ENCODE results near the gene CDR2L. TPM values are rescaled to one million over a fixed set of nuclear protein-coding genes. Genes with fewer than 3 reads are reported as not detected.

CDR2L gene
- total and polyA plus RNA-seq, 3 experiments from 2014 or later, result 0.06 to 1.7 (median 1.5) TPM

DNA sequence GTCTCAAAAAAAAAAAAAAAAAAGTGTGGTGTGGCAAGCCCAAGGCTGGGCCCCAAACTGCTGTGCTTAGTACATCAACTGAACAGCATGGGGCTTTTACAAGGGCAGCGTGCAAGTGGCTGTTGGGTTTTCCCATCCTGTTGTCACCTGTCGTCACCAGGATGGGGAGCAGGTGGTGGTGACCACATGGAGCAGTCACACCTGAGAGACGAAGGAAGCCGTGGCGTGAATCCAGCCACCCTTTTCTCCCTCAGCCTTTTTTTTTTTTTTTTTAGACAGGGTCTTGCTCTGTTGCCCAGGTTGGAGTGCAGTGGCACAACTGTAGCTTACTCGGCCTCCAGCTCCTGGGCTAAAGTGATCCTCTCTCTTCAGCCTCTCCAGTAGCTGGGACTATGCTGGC lies 20.9 kb downstream of the CDR2L start:
- Mint-ChIP-seq H3K27me3 (peaks cover 0 to 10% of the 10 kb centered on the region in 2 donors), H3K9me3 (no peaks in the 10 kb centered on the region), H3K27ac (no peak overlapping the region), H3K4me3 (no peak overlapping the region), H3K36me3 (peaks cover 0 to 6% (median 0%) of the 10 kb centered on the region in 3 donors), H3K4me1 (peaks cover 11 to 19% (median 15%) of the 10 kb centered on the region in 3 donors)
- Histone ChIP-seq H3K27ac (ENCODE audit: low read depth, low read length) (no peak overlapping the region), H3K4me1 (ENCODE audit: insufficient read depth, low read length) (peaks cover 10% of the 10 kb centered on the region), H3K27me3 (ENCODE audit: insufficient read depth, low read length, poor library complexity, severe bottlenecking) (no peaks in the 10 kb centered on the region), H3K9me3 (ENCODE audit: low read length) (no peaks in the 10 kb centered on the region), H3K36me3 (ENCODE audit: insufficient read depth, low read length) (no peaks in the 10 kb centered on the region), H3K4me3 (ENCODE audit: low read length) (no peak overlapping the region)
- CTCF ChIA-PET, result interaction anchor here (1.3 to 2.3 kb wide), 2 partner anchors 47 to 218 kb away, joined by 3 to 6 read pairs; no protein-coding TSS in a partner anchor
- POLR2A ChIA-PET, result interaction anchor here (0.7 kb wide), 1 partner anchor 637 kb away, joined by 5 read pairs; no protein-coding TSS in a partner anchor
- DNase-seq, result no peak

DNA sequence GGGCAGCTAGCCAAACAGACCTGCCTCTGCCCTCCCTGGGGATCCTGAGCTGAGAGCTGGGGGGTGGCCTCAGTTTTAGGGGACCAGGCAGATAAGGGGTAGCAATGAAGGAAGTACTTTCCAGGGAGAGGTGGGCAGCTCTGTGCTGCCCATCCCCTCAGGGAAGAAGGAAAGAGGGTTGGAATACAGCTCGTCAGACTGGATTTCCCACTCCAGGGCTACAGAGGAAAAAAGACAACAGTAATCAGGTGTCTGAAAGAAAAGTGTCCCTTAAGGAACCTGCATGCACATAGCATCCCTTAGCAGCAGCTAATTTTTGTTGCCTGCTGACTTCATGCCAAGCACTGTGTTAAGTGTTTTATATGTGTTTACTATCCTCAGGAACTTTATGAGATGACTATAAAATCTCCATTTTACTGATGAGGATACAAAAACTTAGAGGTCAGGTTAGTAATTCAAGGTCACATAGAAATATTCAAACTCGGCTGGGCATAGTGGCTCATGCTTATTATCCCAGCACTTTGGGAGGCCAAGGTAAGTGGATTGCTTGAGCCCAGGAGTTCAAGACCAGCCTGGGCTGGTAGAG lies 21.8 kb downstream of the CDR2L start:
- POLR2A ChIA-PET, result no interaction called here
- no peaks in the 10 kb centered on the region for H3K9me3 ChIP-seq (ENCODE audit: low read length)
- CTCF ChIA-PET, result interaction anchor here (1.3 to 2.3 kb wide), 3 partner anchors 22 to 218 kb away, joined by 3 to 6 read pairs (median 3); partner anchors contain the start of gene CDR2L
- H3K27ac ChIP-seq (ENCODE audit: low read depth, low read length), result no peak overlapping the region
- no peak for DNase-seq
- peaks cover 15% of the 10 kb centered on the region for H3K4me1 ChIP-seq (ENCODE audit: insufficient read depth, low read length)
- no peaks in the 10 kb centered on the region for H3K36me3 ChIP-seq (ENCODE audit: insufficient read depth, low read length)
- Mint-ChIP-seq H3K4me1 (peaks cover 18 to 26% (median 23%) of the 10 kb centered on the region in 3 donors), H3K9me3 (no peaks in the 10 kb centered on the region), H3K36me3 (peaks cover 0 to 8% (median 3%) of the 10 kb centered on the region in 3 donors), H3K4me3 (peak overlapping the region in 1 of 7 donors; percentile 76), H3K27me3 (peaks cover 0 to 10% of the 10 kb centered on the region in 2 donors), H3K27ac (no peak overlapping the region)
- no peak overlapping the region for H3K4me3 ChIP-seq (ENCODE audit: low read length)
- no peaks in the 10 kb centered on the region for H3K27me3 ChIP-seq (ENCODE audit: insufficient read depth, low read length, poor library complexity, severe bottlenecking)

DNA sequence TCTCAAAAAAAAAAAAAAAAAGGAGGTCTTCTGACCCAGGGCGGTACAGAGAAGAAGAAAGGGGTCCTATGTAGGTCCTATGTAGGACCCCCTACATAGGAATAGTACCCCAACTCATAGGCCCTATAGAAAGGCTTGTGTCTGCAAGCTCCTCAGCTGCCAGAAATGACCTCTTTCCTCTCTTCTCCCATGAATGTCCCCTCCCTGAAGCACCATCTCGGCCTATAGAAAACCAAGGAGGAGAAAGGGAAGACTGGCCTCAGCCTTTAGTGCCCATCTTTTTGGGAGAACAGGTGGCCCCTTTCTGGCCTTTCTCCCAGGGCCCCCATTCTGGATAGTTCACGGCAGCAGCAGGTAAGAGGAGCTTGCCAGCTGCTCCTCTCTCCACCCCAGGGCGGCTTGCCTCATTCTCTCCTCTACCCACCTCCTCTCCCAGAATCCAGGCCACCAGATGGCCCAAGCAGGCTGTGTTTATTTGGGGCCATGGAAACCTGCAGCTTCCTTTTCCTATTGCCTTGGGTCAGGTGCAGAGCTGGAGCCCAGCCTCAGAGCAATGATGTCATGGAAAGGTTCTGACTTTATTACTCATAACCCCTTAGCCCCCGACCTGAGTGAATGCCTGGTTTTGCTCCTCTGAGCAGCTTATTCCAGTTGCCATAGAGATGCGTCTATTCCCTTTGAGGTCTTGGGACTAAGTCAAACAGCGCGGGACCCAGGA lies 23.4 kb downstream of the CDR2L start:
- Histone ChIP-seq H3K27me3 (ENCODE audit: insufficient read depth, low read length, poor library complexity, severe bottlenecking) (no peaks in the 10 kb centered on the region), H3K9me3 (ENCODE audit: low read length) (no peaks in the 10 kb centered on the region), H3K4me3 (ENCODE audit: low read length) (no peak overlapping the region), H3K36me3 (ENCODE audit: insufficient read depth, low read length) (no peaks in the 10 kb centered on the region), H3K27ac (ENCODE audit: low read depth, low read length) (no peak overlapping the region), H3K4me1 (ENCODE audit: insufficient read depth, low read length) (peaks cover 15% of the 10 kb centered on the region)
- Mint-ChIP-seq H3K36me3 (peaks cover 0 to 16% (median 7%) of the 10 kb centered on the region in 3 donors), H3K27ac (peak overlapping the region in 4 of 8 donors; percentile 46 to 96 (median 71)), H3K9me3 (no peaks in the 10 kb centered on the region), H3K4me3 (peak overlapping the region; percentile 32 to 99 (median 55)), H3K27me3 (peaks cover 0 to 7% of the 10 kb centered on the region in 2 donors), H3K4me1 (peaks cover 26 to 36% (median 35%) of the 10 kb centered on the region in 3 donors)
- CTCF ChIA-PET, result interaction anchor here (0.7 to 4.0 kb wide), 9 partner anchors 8 to 173 kb away, joined by 3 to 48 read pairs (median 9); partner anchors contain the start of gene CDR2L
- POLR2A ChIA-PET, result interaction anchor here (0.7 to 2.0 kb wide), 4 partner anchors 12 to 41 kb away, joined by 3 to 6 read pairs (median 4); partner anchors contain the start of genes CDR2L and KCTD2
- DNase-seq, result no peak

DNA sequence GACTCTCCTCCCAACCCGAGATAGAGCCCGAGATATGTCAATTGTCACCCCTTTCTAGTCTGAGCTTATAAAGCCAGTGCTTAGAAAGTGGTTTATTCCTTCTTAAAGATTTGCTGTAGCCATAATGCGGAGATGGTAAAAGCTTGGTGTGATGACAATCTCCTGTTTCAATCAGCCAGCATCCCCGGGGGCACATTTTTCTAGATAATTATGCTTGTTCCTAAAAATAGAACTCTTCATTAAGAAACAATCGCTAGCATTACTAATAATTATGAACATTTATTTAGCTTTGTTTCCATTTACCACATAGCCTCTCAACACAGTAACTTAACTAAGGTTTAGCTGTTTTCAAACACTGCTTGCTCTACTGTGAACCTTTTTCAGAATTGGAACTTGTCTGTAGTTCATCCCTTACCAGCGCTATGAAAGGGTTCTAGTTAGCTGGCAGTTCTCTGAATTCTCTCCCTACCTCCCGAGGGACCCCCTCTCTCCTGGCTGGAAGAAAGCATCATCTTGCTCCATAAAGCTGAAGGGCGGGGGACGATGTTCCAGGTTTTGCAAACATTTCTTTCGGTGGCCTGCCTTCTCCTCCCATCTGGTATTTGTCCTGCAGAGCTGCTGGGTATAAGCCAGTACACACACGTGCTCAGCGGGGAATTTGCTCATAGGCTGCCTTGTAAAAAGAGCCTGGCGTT lies 24.1 kb downstream of the CDR2L start:
- Mint-ChIP-seq H3K27me3 (peaks cover 0 to 2% of the 10 kb centered on the region in 2 donors), H3K4me3 (peak overlapping the region; percentile 69 to 99 (median 95)), H3K27ac (peak overlapping the region in 5 of 8 donors; percentile 47 to 96 (median 94)), H3K4me1 (peaks cover 28 to 40% (median 35%) of the 10 kb centered on the region in 3 donors), H3K9me3 (no peaks in the 10 kb centered on the region), H3K36me3 (peaks cover 0 to 20% (median 9%) of the 10 kb centered on the region in 3 donors)
- H3K36me3 ChIP-seq (ENCODE audit: insufficient read depth, low read length), result peaks cover under 1% of the 10 kb centered on the region
- ChIA-PET CTCF (interaction anchor here (0.9 to 4.0 kb wide), 20 partner anchors 11 to 172 kb away, joined by 3 to 48 read pairs (median 6); partner anchors contain the start of genes CDR2L and HID1), POLR2A (interaction anchor here (1.0 to 2.2 kb wide), 6 partner anchors 13 to 259 kb away, joined by 3 to 13 read pairs (median 5); partner anchors contain the start of genes CDR2L, HID1 and MIF4GD)
- H3K27ac ChIP-seq (ENCODE audit: low read depth, low read length), result no peak overlapping the region
- peaks cover 15% of the 10 kb centered on the region for H3K4me1 ChIP-seq (ENCODE audit: insufficient read depth, low read length)
- H3K27me3 ChIP-seq (ENCODE audit: insufficient read depth, low read length, poor library complexity, severe bottlenecking), result no peaks in the 10 kb centered on the region
- H3K4me3 ChIP-seq (ENCODE audit: low read length), result peak overlapping the region; percentile 90
- DNase-seq, result no peak
- H3K9me3 ChIP-seq (ENCODE audit: low read length), result no peaks in the 10 kb centered on the region

DNA sequence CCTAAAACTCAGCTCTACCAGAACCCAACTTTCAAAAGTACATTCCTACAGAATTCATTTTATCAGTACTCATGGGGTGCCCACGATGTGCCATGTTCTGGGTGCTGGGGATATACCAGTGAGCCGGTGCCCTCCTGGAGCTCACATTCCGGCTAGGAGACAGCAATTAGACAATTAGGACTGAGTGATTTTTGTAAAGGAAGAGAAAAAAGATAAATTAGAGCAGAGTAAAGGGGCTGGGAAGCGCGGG lies 24.6 kb downstream of the CDR2L start:
- Histone ChIP-seq H3K36me3 (ENCODE audit: insufficient read depth, low read length) (peaks cover 4% of the 10 kb centered on the region), H3K27me3 (ENCODE audit: insufficient read depth, low read length, poor library complexity, severe bottlenecking) (no peaks in the 10 kb centered on the region), H3K27ac (ENCODE audit: low read depth, low read length) (peak overlapping the region; percentile 73), H3K4me1 (ENCODE audit: insufficient read depth, low read length) (peaks cover 15% of the 10 kb centered on the region), H3K4me3 (ENCODE audit: low read length) (peak overlapping the region; percentile 90), H3K9me3 (ENCODE audit: low read length) (no peaks in the 10 kb centered on the region)
- no peak for DNase-seq
- H3K9me3 Mint-ChIP-seq, result no peaks in the 10 kb centered on the region
- H3K4me1 Mint-ChIP-seq, result peaks cover 28 to 44% (median 35%) of the 10 kb centered on the region in 3 donors
- peak overlapping the region; percentile 92 to 99 (median 95) for H3K4me3 Mint-ChIP-seq
- ChIA-PET POLR2A (interaction anchor here (0.9 to 2.2 kb wide), 7 partner anchors 13 to 259 kb away, joined by 3 to 13 read pairs (median 4); partner anchors contain the start of genes CDR2L, HID1 and MIF4GD), CTCF (interaction anchor here (0.9 to 4.0 kb wide), 20 partner anchors 11 to 190 kb away, joined by 3 to 48 read pairs (median 6); partner anchors contain the start of genes CDR2L and HID1)
- H3K36me3 Mint-ChIP-seq, result peaks cover 0 to 25% (median 9%) of the 10 kb centered on the region in 3 donors
- H3K27me3 Mint-ChIP-seq, result no peaks in the 10 kb centered on the region
- peak overlapping the region in 7 of 8 donors; percentile 83 to 96 (median 90) for H3K27ac Mint-ChIP-seq

DNA sequence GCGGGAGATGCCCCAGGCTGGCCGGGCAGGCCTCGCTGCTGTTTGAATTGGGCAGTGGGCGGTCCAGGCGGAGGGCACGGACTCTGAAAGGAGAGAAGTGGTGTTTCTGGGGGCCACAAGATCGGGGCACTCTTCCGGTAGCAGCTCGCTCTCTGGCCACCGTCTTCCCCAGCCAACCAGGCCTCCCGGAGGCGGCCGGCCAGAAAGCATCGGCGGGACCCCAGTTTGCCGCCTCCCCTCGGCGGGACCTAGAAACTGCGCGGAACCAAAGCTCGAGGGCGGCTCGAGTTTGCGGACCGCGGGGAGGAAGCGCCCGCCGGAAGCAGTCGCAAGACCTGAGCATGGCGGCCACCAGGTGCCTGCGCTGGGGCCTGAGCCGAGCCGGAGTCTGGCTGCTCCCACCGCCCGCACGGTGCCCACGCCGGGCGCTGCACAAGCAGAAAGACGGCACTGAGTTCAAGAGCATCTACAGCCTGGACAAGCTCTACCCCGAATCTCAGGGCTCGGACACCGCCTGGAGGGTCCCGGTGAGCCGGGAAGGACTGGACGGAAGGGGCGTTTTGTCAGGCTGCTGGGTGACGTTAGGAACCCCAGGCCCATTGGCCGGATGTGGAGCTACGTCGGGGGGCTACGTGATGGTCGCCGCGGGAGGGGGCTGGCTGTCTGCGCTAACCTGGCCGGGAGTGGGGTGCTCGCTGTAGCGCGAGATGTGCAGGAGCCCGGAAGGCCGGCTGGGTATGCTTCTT lies 25.1 kb downstream of the CDR2L start, which contains the start of gene MRPL58:
TSS of gene MRPL58 (plus strand) at position 325 of the 746 bp plus-strand sequence. CDS start at position 342, 17 bp downstream.
- Mint-ChIP-seq H3K36me3 (peaks cover 0 to 25% (median 9%) of the 10 kb centered on the region in 3 donors), H3K27me3 (no peaks in the 10 kb centered on the region), H3K9me3 (no peaks in the 10 kb centered on the region), H3K4me3 (peak within 1 kb of the TSS; percentile 92 to 99 (median 95)), H3K27ac (peak within 1 kb of the TSS; percentile 81 to 96 (median 92)), H3K4me1 (peaks cover 28 to 44% (median 35%) of the 10 kb centered on the region in 3 donors)
- POLR2A ChIA-PET, result interaction anchor here (0.6 to 2.2 kb wide), 9 partner anchors 14 to 513 kb away, joined by 3 to 13 read pairs (median 3); partner anchors contain the start of genes CDR2L, HID1 and MIF4GD
- Histone ChIP-seq H3K4me1 (ENCODE audit: insufficient read depth, low read length) (peaks cover 15% of the 10 kb centered on the region), H3K4me3 (ENCODE audit: low read length) (peak within 1 kb of the TSS; percentile 90), H3K9me3 (ENCODE audit: low read length) (no peaks in the 10 kb centered on the region), H3K36me3 (ENCODE audit: insufficient read depth, low read length) (peaks cover 4% of the 10 kb centered on the region), H3K27me3 (ENCODE audit: insufficient read depth, low read length, poor library complexity, severe bottlenecking) (no peaks in the 10 kb centered on the region), H3K27ac (ENCODE audit: low read depth, low read length) (peak within 1 kb of the TSS; percentile 73)
- DNase-seq, result peak; percentile 60 to 84 (median 76)
- CTCF ChIA-PET, result interaction anchor here (0.7 to 4.0 kb wide), 30 partner anchors 10 to 258 kb away, joined by 3 to 48 read pairs (median 4); partner anchors contain the start of genes CDR2L, HID1 and MIF4GD

Measured in CD8-positive, alpha-beta memory T cell (primary cell).